H1 (cell line): ENCODE results near the gene RNF13. TPM values are rescaled to one million over a fixed set of nuclear protein-coding genes. Genes with fewer than 3 reads are reported as not detected.

Source experiments
- CTCF ChIA-PET: fragments of 300-600 bp; sonication (Branson Sonifier 250); formaldehyde crosslinking; loops from one replicate; lab custom pipeline; 2021; ENCODE audit not compliant: partially characterized antibody; lab: Charles Lee
- POLR2A ChIA-PET: fragments of 300-600 bp; sonication (Branson Sonifier 250); formaldehyde crosslinking; loops from one replicate; lab custom pipeline; 2021; ENCODE audit warnings: inconsistent platforms; ENCODE audit not compliant: partially characterized antibody; lab: Charles Lee
- DNase-seq, 2 experiments: peaks; one replicate each; pipeline versions ENCODE4 v3.0.0 to v3.0.0-alpha.2; 2010 to 2022; ENCODE audit warnings: low spot score in 2 of 2, low read depth in 1 of 2, mixed read lengths in 1 of 2
- FAIRE-seq: peaks from 2 replicates; lab custom pipeline; 2011; peaks lifted over from hg19 to GRCh38; lab: Jason Lieb, UNC
- H2AFZ ChIP-seq: 2 replicates; pipeline ENCODE4 v1.8.1; 2012; ENCODE audit warnings: low read length, inconsistent platforms
- H2AK5ac ChIP-seq: 2 replicates; pipeline ENCODE4 v1.6.1; 2013; ENCODE audit warnings: low read depth, low read length
- H2BK120ac ChIP-seq: replicated peaks from 2 replicates; pipeline ENCODE3; 2013; ENCODE audit warnings: low read depth, low read length, inconsistent platforms
- H2BK12ac ChIP-seq: 2 replicates; pipeline ENCODE4 v1.6.1; 2013; ENCODE audit warnings: low read depth, low read length
- H2BK15ac ChIP-seq: 2 replicates; pipeline ENCODE4 v1.6.1; 2013; ENCODE audit warnings: low read length
- H2BK20ac ChIP-seq: 2 replicates; pipeline ENCODE4 v1.6.1; 2013; ENCODE audit warnings: low read length
- H2BK5ac ChIP-seq: 2 replicates; pipeline ENCODE4 v1.6.1; 2013; ENCODE audit warnings: low read depth, low read length
- H3K14ac ChIP-seq: 2 replicates; pipeline ENCODE4 v1.6.1; 2013; ENCODE audit warnings: inconsistent platforms; ENCODE audit not compliant: insufficient read length
- H3K18ac ChIP-seq: 2 replicates; pipeline ENCODE4 v1.6.1; 2013; ENCODE audit warnings: low read length; ENCODE audit errors: extremely low read depth
- H3K23ac ChIP-seq: 2 replicates; pipeline ENCODE4 v1.6.1; 2013; ENCODE audit warnings: inconsistent platforms; ENCODE audit not compliant: insufficient read length
- H3K23me2 ChIP-seq: 2 replicates; pipeline ENCODE4 v1.6.1; 2013; ENCODE audit warnings: low read depth, low read length
- H3K27ac ChIP-seq: 2 replicates; pipeline ENCODE4 v1.6.1; 2011; ENCODE audit warnings: low read depth, low read length, inconsistent platforms
- H3K27me3 ChIP-seq, 4 experiments: replicated peaks in 1 of 4; 1 replicate in 1 of 4; 2 replicates in 3 of 4; pipeline versions ENCODE4 v1.6.1 to v1.8.1; 2011 to 2013; ENCODE audit warnings: low read length in 3 of 4, mild to moderate bottlenecking in 3 of 4, inconsistent platforms in 2 of 4, mixed read lengths in 2 of 4, moderate library complexity in 1 of 4; ENCODE audit not compliant: control insufficient read depth in 3 of 4, insufficient read depth in 3 of 4; ENCODE audit errors: extremely low read depth in 1 of 4
- H3K36me3 ChIP-seq, 4 experiments: 2 replicates each; pipeline versions ENCODE4 v1.6.1 to v1.8.1; 2011 to 2013; ENCODE audit warnings: mild to moderate bottlenecking in 4 of 4, low read length in 3 of 4, moderate library complexity in 2 of 4, control low read depth in 1 of 4, inconsistent platforms in 1 of 4; ENCODE audit not compliant: insufficient read depth in 4 of 4, control insufficient read depth in 2 of 4
- H3K4ac ChIP-seq: replicated peaks from 2 replicates; pipeline ENCODE3; 2013; ENCODE audit warnings: low read length, low read depth, mixed read lengths, inconsistent platforms; ENCODE audit not compliant: insufficient read length
- H3K4me1 ChIP-seq, 4 experiments: replicated peaks in 1 of 4; 1 replicate in 1 of 4; 2 replicates in 3 of 4; pipeline versions ENCODE4 v1.6.1 to v1.8.1; 2011 to 2013; ENCODE audit warnings: low read length in 3 of 4, inconsistent platforms in 2 of 4, mixed read lengths in 1 of 4; ENCODE audit not compliant: insufficient read depth in 4 of 4, control insufficient read depth in 3 of 4
- H3K4me2 ChIP-seq, 2 experiments: 2 replicates each; pipeline versions ENCODE4 v1.6.1 to v1.8.1; 2011 to 2013; ENCODE audit warnings: low read depth in 2 of 2, low read length in 2 of 2, control low read depth in 1 of 2, inconsistent platforms in 1 of 2, mild to moderate bottlenecking in 1 of 2; ENCODE audit not compliant: insufficient read depth in 1 of 2
- H3K4me3 ChIP-seq, 4 experiments: fragments of 200-600, 300-600 bp in 1 of 4; sonication (generic), shearing (Covaris generic), sonication (Bioruptor Twin) in 1 of 4; 2 replicates each; pipeline versions ENCODE4 v1.5.1 to v1.8.1; 2011 to 2016; ENCODE audit warnings: low read length in 4 of 4, low read depth in 3 of 4, control low read depth in 2 of 4, inconsistent platforms in 2 of 4, mild to moderate bottlenecking in 2 of 4, mixed read lengths in 1 of 4, moderate library complexity in 1 of 4; ENCODE audit not compliant: insufficient read depth in 2 of 4; ENCODE audit errors: extremely low read depth in 1 of 4
- H3K56ac ChIP-seq: replicated peaks from 2 replicates; pipeline ENCODE3; 2013; ENCODE audit warnings: low read depth, mild to moderate bottlenecking, mixed read lengths, low read length, inconsistent platforms; ENCODE audit not compliant: insufficient read length
- H3K79me1 ChIP-seq: 2 replicates; pipeline ENCODE4 v1.6.1; 2013; ENCODE audit warnings: low read depth, low read length, control low read depth
- H3K79me2 ChIP-seq, 2 experiments: 2 replicates each; pipeline versions ENCODE4 v1.6.1 to v1.8.1; 2012 to 2013; ENCODE audit warnings: low read length in 2 of 2, mild to moderate bottlenecking in 2 of 2, inconsistent platforms in 1 of 2; ENCODE audit not compliant: insufficient read depth in 2 of 2, control insufficient read depth in 1 of 2
- H3K9ac ChIP-seq, 4 experiments: replicated peaks in 1 of 4; 1 replicate in 1 of 4; 2 replicates in 3 of 4; pipeline versions ENCODE4 v1.6.1 to v1.8.1; 2011 to 2013; ENCODE audit warnings: low read depth in 3 of 4, low read length in 3 of 4, control low read depth in 2 of 4, mild to moderate bottlenecking in 2 of 4, moderate library complexity in 2 of 4, inconsistent platforms in 1 of 4; ENCODE audit errors: extremely low read depth in 1 of 4
- H3K9me3 ChIP-seq, 2 experiments: 2 replicates each; pipeline versions ENCODE4 v1.6.1 to v1.8.1; 2012 to 2013; ENCODE audit warnings: mild to moderate bottlenecking in 2 of 2, moderate library complexity in 2 of 2, control low read depth in 1 of 2, inconsistent platforms in 1 of 2, low read depth in 1 of 2, low read length in 1 of 2, mixed read lengths in 1 of 2; ENCODE audit not compliant: insufficient read depth in 2 of 2
- H4K20me1 ChIP-seq, 2 experiments: replicated peaks in 1 of 2; 2 replicates each; pipeline versions ENCODE3 to v1.8.1; 2011 to 2013; ENCODE audit warnings: inconsistent platforms in 2 of 2, low read length in 2 of 2, mild to moderate bottlenecking in 1 of 2; ENCODE audit not compliant: insufficient read depth in 2 of 2, control insufficient read depth in 1 of 2
- H4K5ac ChIP-seq: 2 replicates; pipeline ENCODE4 v1.6.1; 2013; ENCODE audit warnings: low read length, low read depth, mixed read lengths, inconsistent platforms; ENCODE audit not compliant: insufficient read length
- H4K8ac ChIP-seq: 2 replicates; pipeline ENCODE4 v1.8.0; 2013; ENCODE audit warnings: mild to moderate bottlenecking, moderate library complexity, low read length, inconsistent platforms; ENCODE audit not compliant: insufficient read depth; ENCODE audit errors: extremely low read depth
- H4K91ac ChIP-seq: replicated peaks from 2 replicates; pipeline ENCODE3; 2013; ENCODE audit warnings: low read length, mixed read lengths, inconsistent platforms; ENCODE audit not compliant: insufficient read length
- BACH1 ChIP-seq: IDR thresholded peaks from 2 replicates; pipeline ENCODE4 v1.6.1; 2012; ENCODE audit warnings: low read length, improper control_type of control experiment
- CEBPB ChIP-seq: IDR thresholded peaks from 2 replicates; pipeline ENCODE4 v1.6.1; 2012; ENCODE audit warnings: low read depth, low read length
- CHD2 ChIP-seq: IDR thresholded peaks from 2 replicates; pipeline ENCODE4 v1.6.1; 2012; ENCODE audit warnings: low read length, improper control_type of control experiment
- CREB1 ChIP-seq: IDR thresholded peaks from 2 replicates; pipeline ENCODE4 v1.6.1; 2012; ENCODE audit warnings: inconsistent platforms
- FOSL1 ChIP-seq: IDR thresholded peaks from 2 replicates; pipeline ENCODE4 v1.6.1; 2011; ENCODE audit warnings: mild to moderate bottlenecking, low read depth, low read length, moderate library complexity; ENCODE audit not compliant: insufficient read depth
- KDM4A ChIP-seq: IDR thresholded peaks from one replicate; pipeline ENCODE4 v1.7.1; 2012; ENCODE audit warnings: low read depth, mild to moderate bottlenecking, moderate library complexity, low read length, inconsistent platforms; ENCODE audit not compliant: severe bottlenecking
- MAFK ChIP-seq: IDR thresholded peaks from 2 replicates; pipeline ENCODE4 v1.6.1; 2012; ENCODE audit warnings: low read depth, mild to moderate bottlenecking, improper control_type of control experiment, low read length
- NRF1 ChIP-seq: IDR thresholded peaks from 2 replicates; pipeline ENCODE4 v1.6.1; 2011; ENCODE audit warnings: mild to moderate bottlenecking, low read depth, low read length, improper control_type of control experiment
- PHF8 ChIP-seq: fragments of 200-600 bp; sonication (generic); conservative IDR thresholded peaks from 2 replicates; pipeline ENCODE4 v1.7.1; 2012; ENCODE audit warnings: low read depth, mild to moderate bottlenecking, inconsistent platforms, low read length, moderate library complexity
- POU5F1 ChIP-seq: IDR thresholded peaks from 2 replicates; pipeline ENCODE4 v1.6.1; 2011; ENCODE audit warnings: low read depth, mild to moderate bottlenecking, low read length, moderate library complexity
- SAP30 ChIP-seq: fragments of 300-600 bp; sonication (generic); IDR thresholded peaks from 2 replicates; pipeline ENCODE4 v1.7.1; 2012; ENCODE audit warnings: low read length, moderate library complexity, mild to moderate bottlenecking, inconsistent platforms; ENCODE audit not compliant: insufficient read depth, insufficient replicate concordance
- SUZ12 ChIP-seq: fragments of 200-600 bp; sonication (generic); IDR thresholded peaks from 2 replicates; pipeline ENCODE4 v1.6.1; 2012; ENCODE audit warnings: mild to moderate bottlenecking, inconsistent platforms, low read length, moderate library complexity, mixed read lengths
- TAF1 ChIP-seq: IDR thresholded peaks from 2 replicates; pipeline ENCODE4 v1.6.1; 2011; ENCODE audit warnings: mild to moderate bottlenecking, low read depth, low read length
- TAF7 ChIP-seq: optimal IDR thresholded peaks from 2 replicates; pipeline ENCODE3; 2011; ENCODE audit warnings: low read depth, mild to moderate bottlenecking, inconsistent platforms, low read length, moderate library complexity, borderline replicate concordance
- YY1 ChIP-seq: IDR thresholded peaks from 2 replicates; pipeline ENCODE4 v1.6.1; 2011; ENCODE audit warnings: low read depth, mild to moderate bottlenecking, low read length
- WGBS, 2 experiments: shearing (Covaris generic) in 1 of 2; methylation state at CpG; one replicate each; pipeline versions ENCODE4 v1.1.6 to v1.1.7; 2013 to 2015; ENCODE audit warnings: low lambda C conversion rate in 2 of 2, mixed read lengths in 2 of 2, inconsistent platforms in 1 of 2, low coverage in 1 of 2, missing lambda C conversion rate in 1 of 2; ENCODE audit not compliant: insufficient replicate concordance in 2 of 2, insufficient coverage in 1 of 2, insufficient read length in 1 of 2; ENCODE audit errors: extremely low coverage in 1 of 2, missing lambda C conversion rate in 1 of 2; 5-methylcytosine and 5-hydroxymethylcytosine counted together
- polyA plus RNA-seq, 7 experiments: library from polyadenylated mRNA; depleted of rRNA in 3 of 7; stranded (reverse) in 5 of 7; unstranded in 2 of 7; fragments of >200 nt in 5 of 7; fragments of 200-250 nt in 2 of 7; gene quantifications; 1 replicate in 5 of 7; 2 replicates in 1 of 7; 4 replicates in 1 of 7; pipeline versions ENCODE4 v1.2.1 to v1.2.3, GENCODE V29; 2011 to 2013; ENCODE audit warnings: missing spikeins in 2 of 7, mixed read lengths in 2 of 7
- total RNA-seq: library from RNA; stranded (reverse); fragmentation: NEBNext Ultra II Directional; extraction: Animal tissue kit (Norgen Biotek cat#: 25700); gene quantifications from 2 replicates; pipeline ENCODE4 v1.2.1, GENCODE V29; 2021

RNF13 gene
- total and polyA plus RNA-seq, 2 of the 8 experiments (the other 6 are each of a cell fraction or from before 2014, with no cell fraction given) = 19.4 to 35.4 TPM

DNA sequence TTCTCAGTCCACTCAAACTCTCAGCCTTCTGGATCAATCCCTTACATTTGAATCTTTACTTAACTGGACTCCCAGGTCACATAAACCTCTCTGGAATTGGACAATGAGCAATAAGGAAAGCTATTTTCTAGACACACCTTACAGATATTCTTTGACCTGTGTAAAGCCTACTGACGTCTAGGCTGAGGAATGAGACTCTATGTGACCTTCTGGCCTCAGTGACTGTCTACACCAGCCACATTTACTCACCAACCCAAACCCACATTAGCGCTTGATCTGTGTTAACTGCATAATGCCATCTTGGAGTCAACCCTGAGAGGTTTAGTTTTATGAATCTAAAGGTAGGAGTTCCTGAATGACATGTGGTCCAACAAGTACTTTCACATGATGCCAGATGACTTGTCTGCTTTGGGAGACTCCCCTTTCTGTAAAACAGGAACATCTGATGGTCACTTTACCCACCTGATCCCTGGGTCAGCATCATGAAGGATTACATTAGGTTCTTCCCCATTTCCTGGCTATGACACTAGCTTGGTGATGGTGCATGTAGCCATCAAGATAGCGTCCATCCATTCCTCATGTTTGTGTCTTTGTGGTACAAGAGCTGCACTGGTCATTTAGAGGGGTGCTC, 49.3 kb upstream of the RNF13 start:
- WGBS, 2 experiments = 90% methylated on average over 3 of the region's 3 CpGs; no CpG with 5 or more reads in 1 of the 2 experiments
- Histone ChIP-seq H3K27me3 (no peaks in the 10 kb centered on the region), H4K20me1 (no peaks in the 10 kb centered on the region), H2BK12ac (no peak overlapping the region), H2BK20ac (no peak overlapping the region), H2BK120ac (no peak overlapping the region), H3K23ac (no peak overlapping the region), H4K5ac (no peak overlapping the region), H3K14ac (no peak overlapping the region), H3K79me1 (no peaks in the 10 kb centered on the region), H3K4me3 (no peak overlapping the region), H3K18ac (no peak overlapping the region), H3K9ac (no peak overlapping the region), H3K4ac (no peak overlapping the region), H3K56ac (no peak overlapping the region), H4K8ac (no peak overlapping the region), H3K23me2 (no peaks in the 10 kb centered on the region; the same call in 1 of the 2 replicates), H3K79me2 (no peaks in the 10 kb centered on the region), H3K27ac (no peak overlapping the region), H3K4me1 (no peaks in the 10 kb centered on the region), H2AK5ac (no peak overlapping the region), H3K4me2 (no peak overlapping the region), H2BK5ac (no peak overlapping the region), H2AFZ (no peak overlapping the region), H2BK15ac (no peak overlapping the region), H3K9me3 (no peaks in the 10 kb centered on the region), H4K91ac (no peak overlapping the region), H3K36me3 (no peaks in the 10 kb centered on the region)
- ChIA-PET POLR2A (interaction anchor here (2.0 kb wide), 1 partner anchor 11 kb away, joined by 7 read pairs; the partner anchor contains the start of gene COMMD2), CTCF (interaction anchor here (0.6 to 5.0 kb wide), 12 partner anchors 7 to 1858 kb away, joined by 3 to 37 read pairs (median 4); partner anchors contain the start of genes ANKUB1 and COMMD2)
- FAIRE-seq (no peak), DNase-seq (no peak)
- no peak for TF ChIP-seq CEBPB
- TF ChIP-seq PHF8 = no peak
- no peak for TF ChIP-seq CHD2
- no peak for TF ChIP-seq POU5F1
- no peak for TF ChIP-seq SUZ12
- TF ChIP-seq KDM4A = no peak
- no peak for TF ChIP-seq SAP30
- no peak for TF ChIP-seq MAFK
- no peak for TF ChIP-seq NRF1
- no peak for TF ChIP-seq TAF1
- TF ChIP-seq FOSL1 = no peak
- no peak for TF ChIP-seq TAF7
- no peak for TF ChIP-seq CREB1
- TF ChIP-seq YY1 = no peak
- no peak for TF ChIP-seq BACH1
